Measurements from ENCODE around the gene GALNT2.

Gene GALNT2

DNA sequence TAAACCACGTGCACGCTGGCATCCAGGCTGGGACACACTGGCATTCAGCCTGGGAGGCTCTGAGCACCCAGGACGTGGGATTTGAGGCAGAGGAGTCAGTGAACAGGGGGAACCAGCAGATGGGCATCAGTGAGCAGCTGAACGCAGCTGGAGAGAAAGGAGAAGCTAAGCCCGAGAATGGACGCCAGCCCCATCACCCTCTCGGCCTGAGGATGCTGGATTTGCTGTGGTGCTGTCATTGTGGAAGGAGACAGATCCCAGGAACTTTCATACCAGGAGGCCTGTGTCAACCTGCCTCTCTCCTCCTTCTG lies 226.3 kb downstream of the GALNT2 start:
- DNase-seq (ENCODE audit: low read depth, low spot score), result no peak

DNA sequence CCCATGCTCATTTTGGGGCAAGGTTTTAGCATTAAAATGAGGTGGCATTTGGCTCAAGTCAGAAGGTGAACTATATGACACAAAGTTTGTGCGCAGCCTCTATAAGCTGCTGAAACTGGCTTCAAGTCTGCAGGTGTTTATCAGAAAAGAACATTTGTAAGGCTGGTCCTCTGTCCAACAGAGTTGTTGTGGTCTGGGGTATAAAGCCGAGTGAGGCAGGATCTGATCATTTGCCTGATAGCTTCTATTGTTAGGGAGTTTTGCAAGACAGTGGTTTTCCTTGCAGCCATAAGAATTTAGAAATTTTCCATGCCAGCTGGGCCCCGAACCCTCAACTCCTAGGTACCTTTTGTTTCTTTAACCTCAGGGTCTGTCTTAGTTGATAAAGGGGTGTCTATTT lies 228.3 kb downstream of the GALNT2 start:
- no peak for DNase-seq (ENCODE audit: low read depth, low spot score)

- DNase-seq (ENCODE audit: low read depth, low spot score), result no peak
These were observed 232.4 kb downstream of the GALNT2 start for GRCh38 chr1:230299191-230300006.

DNA sequence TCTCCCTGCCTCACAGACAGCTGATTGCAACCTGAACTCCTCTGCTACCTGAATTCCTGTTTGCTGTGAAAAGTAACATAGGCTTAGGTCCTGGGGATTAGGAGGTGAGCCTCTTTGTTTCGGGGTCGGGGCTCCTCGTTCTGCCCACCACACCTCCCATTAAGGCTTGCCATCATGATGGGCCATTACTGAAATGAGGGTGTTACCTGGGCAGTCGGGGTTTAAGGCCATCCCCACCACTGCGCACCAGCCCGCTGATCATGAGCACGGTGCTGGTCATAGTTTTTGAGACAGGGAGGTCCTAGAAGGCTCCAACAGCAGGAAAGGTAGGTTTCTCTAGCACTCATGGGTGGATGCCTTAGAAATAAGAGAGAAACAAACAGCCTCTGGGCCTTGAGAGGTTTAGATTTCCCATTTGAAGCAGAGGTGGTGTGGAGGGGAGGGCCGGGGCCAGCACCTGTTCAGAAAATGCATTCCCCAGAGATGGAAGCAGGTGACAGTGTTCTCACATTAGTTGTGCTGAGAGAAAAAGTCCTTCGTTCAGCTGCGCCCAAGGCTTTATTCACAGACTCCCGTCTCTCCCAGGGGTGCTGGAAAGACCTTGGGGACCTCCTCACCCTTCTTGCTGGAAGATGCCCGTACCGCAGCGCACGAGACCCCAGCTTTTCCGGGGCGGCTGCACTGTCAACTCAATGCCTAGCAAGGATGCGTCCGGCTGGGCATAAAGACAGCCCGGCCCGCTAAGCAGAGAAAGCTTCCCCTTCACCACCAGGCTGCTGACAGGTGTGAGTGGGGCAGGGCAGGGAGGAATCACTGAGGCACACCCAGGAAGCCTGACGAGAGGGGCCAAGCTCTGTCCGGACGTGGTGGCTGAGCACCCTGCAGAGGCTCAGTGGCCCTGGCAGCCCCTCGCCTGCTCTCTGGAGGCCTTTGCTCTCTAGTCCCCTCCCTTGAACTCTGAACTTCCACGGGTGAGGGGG lies 233.6 kb downstream of the GALNT2 start:
- DNase-seq (ENCODE audit: low read depth, low spot score), result no peak

- DNase-seq (ENCODE audit: low read depth, low spot score), result no peak
These were observed 234.3 kb downstream of the GALNT2 start for GRCh38 chr1:230301322-230301721.

GRCh38 chr1:230301822-230302221 lies 234.8 kb downstream of the GALNT2 start:
- DNase-seq (ENCODE audit: low read depth, low spot score), result no peak

DNA sequence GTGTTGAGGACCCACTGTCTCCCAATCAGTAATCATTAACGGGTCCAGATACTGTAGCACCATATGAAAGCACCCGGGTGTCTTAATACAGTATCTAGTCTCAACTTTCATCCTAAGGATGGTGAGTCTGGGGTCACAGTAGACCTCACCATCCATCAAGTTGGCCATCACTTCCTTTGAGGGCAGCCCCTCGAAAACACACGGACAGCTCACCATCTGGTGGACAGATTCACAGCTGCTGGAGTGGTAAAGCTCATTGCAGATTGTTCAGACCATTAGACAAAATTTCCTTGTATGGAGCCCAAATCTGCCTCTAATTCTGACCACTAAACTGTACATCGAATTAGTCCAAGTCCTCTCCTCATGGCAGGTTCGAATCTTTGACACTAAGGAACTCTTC lies 236.0 kb downstream of the GALNT2 start:
- no peak for DNase-seq (ENCODE audit: low read depth, low spot score)

DNA sequence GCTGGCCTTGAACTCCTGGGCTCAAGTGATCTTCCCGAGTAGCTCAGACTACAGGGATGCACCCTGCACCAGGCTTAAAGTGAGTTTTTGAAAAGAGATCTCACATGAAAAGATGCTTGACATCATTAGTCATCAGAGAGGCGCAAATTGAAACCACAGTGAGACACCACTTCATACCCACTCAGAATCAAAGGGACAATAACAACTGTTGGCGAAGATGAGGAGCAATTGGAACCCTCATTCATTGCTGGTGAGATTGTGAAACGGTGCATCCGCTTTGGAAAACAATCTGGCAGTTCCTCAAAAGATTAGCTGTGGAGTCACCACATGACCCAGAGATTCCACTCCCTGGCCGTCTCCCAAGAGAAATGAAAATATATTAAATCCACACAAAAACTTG lies 236.8 kb downstream of the GALNT2 start:
- no peak for DNase-seq (ENCODE audit: low read depth, low spot score)

DNA sequence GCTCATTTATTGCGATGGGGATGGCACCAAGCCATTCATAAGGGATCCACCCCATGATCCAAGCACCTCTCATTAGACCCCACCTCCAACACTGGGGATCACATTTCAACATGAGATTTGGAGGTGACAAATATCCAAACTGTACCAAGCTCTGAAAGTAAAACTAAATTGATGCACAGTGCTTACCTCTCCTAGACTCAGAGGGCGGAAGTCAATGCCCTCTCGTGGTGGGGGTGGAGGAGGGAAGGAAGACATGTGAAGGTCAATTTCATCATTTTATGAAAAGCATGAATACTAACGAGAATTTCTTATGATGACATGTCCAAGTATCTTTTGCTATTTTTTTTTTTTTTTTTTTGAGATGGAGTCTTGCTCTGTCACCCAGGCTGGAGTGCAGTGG lies 239.1 kb downstream of the GALNT2 start:
- no peak for DNase-seq (ENCODE audit: low read depth, low spot score)

- no peak for DNase-seq (ENCODE audit: low read depth, low spot score)
These were observed 240.2 kb downstream of the GALNT2 start for GRCh38 chr1:230307213-230307612.

- no peak for DNase-seq (ENCODE audit: low read depth, low spot score)
These were observed 241.0 kb downstream of the GALNT2 start for GRCh38 chr1:230308039-230308438.

GRCh38 chr1:230308821-230309220 lies 241.8 kb downstream of the GALNT2 start:
- DNase-seq (ENCODE audit: low read depth, low spot score), result no peak

GRCh38 chr1:230309646-230310177 lies 242.7 kb downstream of the GALNT2 start:
- DNase-seq (ENCODE audit: low read depth, low spot score), result no peak

DNA sequence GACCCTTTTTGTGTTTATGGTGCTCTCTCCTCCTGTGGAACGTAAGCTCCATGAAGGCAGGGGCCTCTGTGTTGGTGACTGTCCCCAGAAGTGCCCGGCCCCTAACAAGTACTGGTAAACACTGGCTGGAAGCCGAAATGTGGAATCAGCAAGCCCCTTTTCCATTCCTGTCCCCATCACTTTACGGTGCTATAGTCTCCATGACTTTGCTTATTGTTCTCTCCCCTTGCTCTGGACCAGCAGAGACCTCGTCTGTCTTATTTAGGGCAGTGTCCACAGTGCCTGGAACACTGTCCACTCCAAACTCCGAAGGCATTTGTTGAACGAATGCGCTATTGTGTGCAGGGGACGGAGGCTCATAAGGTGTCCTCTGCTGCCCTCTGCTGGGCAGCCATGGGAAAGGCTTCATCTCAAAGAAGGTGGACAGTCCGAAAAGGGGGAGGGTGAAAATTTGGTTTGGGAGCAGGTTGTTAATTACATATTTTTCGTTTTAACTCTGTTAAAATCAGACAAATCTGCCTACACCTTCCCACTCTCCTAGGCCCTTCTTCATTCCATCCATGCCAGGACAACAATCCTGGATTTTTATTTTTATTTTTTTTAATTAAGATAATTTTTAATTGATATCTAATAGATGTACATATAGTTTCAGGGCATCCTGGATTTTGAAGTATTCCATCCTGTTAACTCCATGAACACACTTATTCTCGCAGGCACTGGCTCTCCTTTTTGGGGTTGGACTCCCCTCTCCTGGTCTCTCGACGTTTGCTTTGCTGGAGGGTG lies 243.5 kb downstream of the GALNT2 start:
- peak; percentile 36 for DNase-seq (ENCODE audit: low read depth, low spot score)

GRCh38 chr1:230312676-230313075 lies 245.6 kb downstream of the GALNT2 start:
- DNase-seq (ENCODE audit: low read depth, low spot score), result no peak

DNA sequence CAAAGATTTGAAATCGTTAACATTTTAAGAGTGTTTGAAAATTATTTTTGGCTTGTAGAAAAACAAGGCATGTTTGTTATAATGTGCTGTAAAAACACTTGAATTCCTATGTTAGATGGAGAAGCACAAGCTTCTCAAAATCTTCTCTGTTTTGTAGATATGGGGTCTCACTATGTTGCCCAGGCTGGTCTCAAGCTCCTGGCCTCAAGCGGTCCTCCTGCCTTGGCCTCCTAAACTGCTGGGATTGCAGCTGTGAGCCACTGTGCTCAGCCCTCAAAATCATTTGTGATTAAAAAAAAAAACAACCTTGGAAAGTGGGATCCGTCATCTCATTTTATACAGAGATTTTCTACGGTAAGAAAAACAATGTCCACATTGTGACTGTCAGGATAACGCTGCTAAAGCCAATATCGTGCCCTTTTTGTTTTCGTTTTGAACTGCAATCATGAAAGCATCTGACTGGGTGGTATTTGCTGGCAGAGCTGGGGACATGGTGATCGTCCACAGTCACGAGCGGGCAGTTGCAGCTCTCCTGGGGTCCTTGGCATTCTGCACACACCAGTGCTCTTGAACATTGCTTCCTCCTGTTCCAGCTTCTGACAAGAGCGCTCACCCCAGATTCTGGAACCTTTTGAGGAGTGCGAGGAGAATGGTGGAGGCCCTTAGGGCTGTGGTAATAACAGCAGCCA lies 246.6 kb downstream of the GALNT2 start:
- DNase-seq (ENCODE audit: low read depth, low spot score), result no peak

DNA sequence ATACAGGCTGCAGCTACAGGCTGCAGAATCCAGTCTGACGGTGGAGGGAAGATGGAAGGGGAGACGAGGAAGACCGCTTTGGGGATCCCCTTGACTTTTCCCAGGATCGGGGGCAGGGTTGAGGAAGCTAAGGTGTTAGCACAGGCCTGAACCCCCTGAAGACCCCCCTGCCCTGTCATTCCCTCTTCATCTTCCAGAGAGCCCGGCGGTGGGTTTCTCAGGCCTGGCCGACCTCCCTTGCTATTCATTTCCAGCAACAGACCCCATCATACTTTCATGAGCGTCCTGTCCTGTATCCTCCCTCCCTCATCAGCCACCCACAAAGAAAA lies 247.1 kb downstream of the GALNT2 start:
- DNase-seq (ENCODE audit: low read depth, low spot score), result no peak

DNA sequence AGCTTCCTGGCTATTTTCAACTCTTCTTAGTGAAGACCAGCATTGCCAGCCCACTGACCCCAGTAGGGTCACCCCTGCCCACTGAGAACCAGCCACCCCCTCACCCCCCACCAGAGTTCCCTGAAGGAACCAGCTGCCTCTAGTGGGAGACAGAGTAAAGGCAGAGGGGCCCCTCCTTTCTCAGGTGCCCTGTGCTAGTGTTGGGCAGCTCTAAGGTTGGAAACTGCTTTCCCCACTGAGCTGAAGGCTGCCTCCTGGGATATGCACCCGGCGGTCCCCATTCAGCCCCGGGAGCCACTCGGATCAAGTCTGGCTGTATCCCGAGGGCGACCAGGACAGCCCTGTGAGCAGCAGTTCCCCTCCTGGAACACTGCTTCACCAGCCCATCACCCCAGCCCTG lies 248.1 kb downstream of the GALNT2 start:
- DNase-seq (ENCODE audit: low read depth, low spot score), result no peak

GRCh38 chr1:230316864-230317745 lies 250.1 kb downstream of the GALNT2 start:
- DNase-seq (ENCODE audit: low read depth, low spot score), result no peak
